Smooth muscle cell (in vitro differentiated cells): Measurements from ENCODE around the gene TRIM74. TPM values are rescaled to one million over a fixed set of nuclear protein-coding genes. Genes with fewer than 3 reads are reported as not detected.
"Not testable (repeated sequence)": the region's sequence is repeated elsewhere in the genome, so short reads cannot be mapped to it uniquely, and the experiment has no call there.

Experiments used
- DNase-seq: peaks from one replicate; lab custom pipeline; 2025; ENCODE audit not compliant: unreplicated experiment; lab: John Stamatoyannopoulos, UW
- H2AFZ ChIP-seq: fragments of 200-600 bp; sonication (generic); 2 replicates; pipeline ENCODE4 v1.6.0; 2016; ENCODE audit warnings: antibody characterized with exemption, low read depth, mild to moderate bottlenecking
- H3F3A ChIP-seq: fragments of 200-600 bp; sonication (generic); 2 replicates; pipeline ENCODE4 v1.6.0; 2017; ENCODE audit warnings: antibody characterized with exemption, low read depth
- H3K27ac ChIP-seq: fragments of 200-600 bp; sonication (generic); 2 replicates; pipeline ENCODE4 v1.5.1; 2016; ENCODE audit warnings: low read depth, mild to moderate bottlenecking
- H3K27me3 ChIP-seq: fragments of 200-600 bp; sonication (generic); 2 replicates; pipeline ENCODE4 v1.6.1; 2016; ENCODE audit warnings: low read depth, mild to moderate bottlenecking
- H3K36me3 ChIP-seq: fragments of 200-600 bp; sonication (generic); 2 replicates; pipeline ENCODE4 v1.5.1; 2016; ENCODE audit warnings: low read depth
- H3K4me1 ChIP-seq: fragments of 200-600 bp; sonication (generic); 2 replicates; pipeline ENCODE4 v1.5.1; 2016; ENCODE audit warnings: low read depth
- H3K4me2 ChIP-seq: fragments of 200-600 bp; sonication (generic); 2 replicates; pipeline ENCODE4 v1.6.0; 2016; ENCODE audit warnings: mild to moderate bottlenecking
- H3K4me3 ChIP-seq: fragments of 200-600 bp; sonication (generic); 2 replicates; pipeline ENCODE4 v1.5.1; 2016; ENCODE audit warnings: mild to moderate bottlenecking
- H3K79me2 ChIP-seq: fragments of 200-600 bp; sonication (generic); 2 replicates; pipeline ENCODE4 v1.6.0; 2016; ENCODE audit warnings: low read depth, mild to moderate bottlenecking
- H3K9ac ChIP-seq: fragments of 200-600 bp; sonication (generic); 2 replicates; pipeline ENCODE4 v1.6.0; 2016; ENCODE audit warnings: low read depth
- H3K9me3 ChIP-seq: fragments of 200-600 bp; sonication (generic); replicated peaks from 2 replicates; pipeline ENCODE4 v1.5.1; 2016; ENCODE audit warnings: low read depth
- H4K20me1 ChIP-seq: fragments of 200-600 bp; sonication (generic); 2 replicates; pipeline ENCODE4 v1.6.0; 2016; ENCODE audit warnings: low read depth
- WGBS: methylation state at CpG from one replicate; pipeline ENCODE4 v1.1.7; 2016; ENCODE audit warnings: low lambda C conversion rate; 5-methylcytosine and 5-hydroxymethylcytosine counted together
- polyA plus RNA-seq: library from polyadenylated mRNA; unstranded; fragments of >200 nt; fragmentation: Nextera tagmentation; extraction: Ambion mirVana; gene quantifications from 2 replicates; pipeline ENCODE4 v1.2.1, GENCODE V29; 2016
- total RNA-seq: library from RNA; depleted of rRNA; stranded (reverse); fragments of >200 nt; gene quantifications from 2 replicates; pipeline ENCODE4 v1.2.3, GENCODE V29; 2014
- TF ChIP-seq, protein P1 (sequence below): fragments of 200-600 bp; sonication (generic); IDR thresholded peaks from 2 replicates; pipeline ENCODE4 v1.5.1; 2017; ENCODE audit warnings: borderline replicate concordance, mild to moderate bottlenecking, antibody characterized with exemption; ENCODE audit not compliant: insufficient read depth, poor library complexity, severe bottlenecking

TRIM74 gene
- total and polyA plus RNA-seq, 2 experiments from 2014 or later = 0.46 TPM; not detected in 1

- WGBS = 97% methylated on average over 6 of the region's 6 CpGs
- not testable (repeated sequence) for H3K4me2 ChIP-seq, H3K9ac ChIP-seq, H4K20me1 ChIP-seq, H3F3A ChIP-seq, H3K4me3 ChIP-seq, DNase-seq, H3K27ac ChIP-seq, H3K36me3 ChIP-seq, H3K27me3 ChIP-seq, H3K9me3 ChIP-seq, H2AFZ ChIP-seq
- Histone ChIP-seq H3K4me1 (peaks cover 11% of the 10 kb centered on the region), H3K79me2 (peaks cover 37% of the 10 kb centered on the region)
Observed at GRCh38 chr7:72928216-72928615, 41.0 kb downstream of the TRIM74 start.

DNA sequence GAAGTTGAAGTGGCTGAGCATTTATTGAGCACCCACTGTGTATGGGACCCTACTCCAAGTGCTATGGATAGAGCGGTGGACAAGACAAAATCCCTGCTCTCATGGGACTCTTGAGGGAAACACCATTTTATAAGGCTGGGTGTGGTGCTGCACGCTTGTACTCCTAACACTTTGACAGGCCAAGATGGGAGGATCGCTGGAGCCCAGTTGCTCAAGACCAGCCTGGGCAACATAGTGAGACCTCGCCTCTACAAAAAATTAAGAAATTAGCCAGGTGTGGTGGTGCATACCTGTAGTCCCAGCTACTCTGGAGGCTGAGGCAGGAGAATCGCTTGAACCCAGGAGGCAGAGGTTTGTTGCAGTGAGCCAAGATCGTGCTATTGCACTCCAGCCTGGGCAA, 41.5 kb downstream of the TRIM74 start:
- H4K20me1 ChIP-seq, H3K4me2 ChIP-seq, H3K4me3 ChIP-seq, H3K36me3 ChIP-seq, H3K9me3 ChIP-seq, H3K27me3 ChIP-seq, H3K9ac ChIP-seq, H3F3A ChIP-seq, DNase-seq, H3K27ac ChIP-seq, H2AFZ ChIP-seq: not testable (repeated sequence)
- over 99% methylated on average over 6 of the region's 6 CpGs for WGBS
- Histone ChIP-seq H3K4me1 (peaks cover 11% of the 10 kb centered on the region), H3K79me2 (peaks cover 37% of the 10 kb centered on the region)

DNA sequence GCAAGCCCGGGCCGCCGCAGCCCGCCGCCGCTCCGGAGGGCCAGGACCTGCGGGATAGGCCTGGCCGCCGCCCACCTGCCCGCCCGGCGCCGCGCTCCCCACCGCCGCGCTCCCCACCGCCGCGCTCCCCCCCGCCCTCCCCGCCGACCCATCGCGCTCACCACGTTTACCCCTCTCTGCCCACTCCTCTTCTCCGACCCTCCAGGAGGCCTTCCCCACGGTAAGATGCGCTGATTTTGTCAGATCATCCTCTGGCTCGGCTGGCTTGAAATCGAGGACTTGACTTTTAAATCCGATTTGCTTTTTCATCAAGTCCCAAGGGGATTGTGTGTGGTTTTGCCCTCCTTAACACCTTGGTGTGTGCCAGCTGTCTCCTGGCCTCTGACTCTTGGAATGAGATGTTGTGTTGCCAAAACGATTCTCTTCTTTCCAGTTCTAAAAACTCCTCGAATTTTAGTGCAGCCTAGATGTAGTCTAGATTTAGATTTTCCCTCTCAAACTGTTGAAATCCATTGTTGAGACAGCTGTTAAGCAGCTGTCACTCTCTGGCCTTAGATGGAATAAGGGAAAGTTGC, 43.6 kb downstream of the TRIM74 start:
- H3K79me2 ChIP-seq = peaks cover 56% of the 10 kb centered on the region
- 7% methylated on average over 8 of the region's 35 CpGs for WGBS

GRCh38 chr7:72924733-72925545, 44.3 kb downstream of the TRIM74 start, which contains the start of gene POM121:
Gene POM121, plus strand, starts transcription at chr7:72925095. Its CDS starts 27 bp downstream, at chr7:72925122.
- Histone ChIP-seq H4K20me1 (peaks cover 6% of the 10 kb centered on the region), H3K9ac (peak within 1 kb of the TSS; percentile 96), H3K79me2 (peaks cover 59% of the 10 kb centered on the region), H3K27ac (peak within 1 kb of the TSS; percentile 95), H3F3A (no peaks in the 10 kb centered on the region), H3K27me3 (no peaks in the 10 kb centered on the region), H2AFZ (peak within 1 kb of the TSS; percentile 88), H3K4me3 (peak within 1 kb of the TSS; percentile 77), H3K4me2 (peak within 1 kb of the TSS; percentile 97), H3K9me3 (no peaks in the 10 kb centered on the region), H3K4me1 (peaks cover 11% of the 10 kb centered on the region), H3K36me3 (peaks cover 5% of the 10 kb centered on the region)
- DNase-seq = peak; percentile 58
- TF ChIP-seq, protein P1, sequence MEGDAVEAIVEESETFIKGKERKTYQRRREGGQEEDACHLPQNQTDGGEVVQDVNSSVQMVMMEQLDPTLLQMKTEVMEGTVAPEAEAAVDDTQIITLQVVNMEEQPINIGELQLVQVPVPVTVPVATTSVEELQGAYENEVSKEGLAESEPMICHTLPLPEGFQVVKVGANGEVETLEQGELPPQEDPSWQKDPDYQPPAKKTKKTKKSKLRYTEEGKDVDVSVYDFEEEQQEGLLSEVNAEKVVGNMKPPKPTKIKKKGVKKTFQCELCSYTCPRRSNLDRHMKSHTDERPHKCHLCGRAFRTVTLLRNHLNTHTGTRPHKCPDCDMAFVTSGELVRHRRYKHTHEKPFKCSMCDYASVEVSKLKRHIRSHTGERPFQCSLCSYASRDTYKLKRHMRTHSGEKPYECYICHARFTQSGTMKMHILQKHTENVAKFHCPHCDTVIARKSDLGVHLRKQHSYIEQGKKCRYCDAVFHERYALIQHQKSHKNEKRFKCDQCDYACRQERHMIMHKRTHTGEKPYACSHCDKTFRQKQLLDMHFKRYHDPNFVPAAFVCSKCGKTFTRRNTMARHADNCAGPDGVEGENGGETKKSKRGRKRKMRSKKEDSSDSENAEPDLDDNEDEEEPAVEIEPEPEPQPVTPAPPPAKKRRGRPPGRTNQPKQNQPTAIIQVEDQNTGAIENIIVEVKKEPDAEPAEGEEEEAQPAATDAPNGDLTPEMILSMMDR = no peak
- WGBS = under 1% methylated on average over 73 of the region's 91 CpGs

More for the DNA sequence above, 43.6 kb downstream of the TRIM74 start:
- DNase-seq = no peak
- Histone ChIP-seq H3K9ac (peak overlapping the region; percentile 96), H3K27me3 (no peaks in the 10 kb centered on the region), H3K4me3 (peak overlapping the region; percentile 77), H3K9me3 (no peaks in the 10 kb centered on the region), H3K27ac (peak overlapping the region; percentile 95), H3K4me2 (peak overlapping the region; percentile 97), H3K4me1 (peaks cover 11% of the 10 kb centered on the region), H4K20me1 (peaks cover 5% of the 10 kb centered on the region), H3F3A (no peaks in the 10 kb centered on the region), H2AFZ (no peak overlapping the region), H3K36me3 (peaks cover 5% of the 10 kb centered on the region)
- TF ChIP-seq, protein P1 = no peak
